Keratinocyte (primary cell): Measurements from ENCODE around the gene DEDD2. TPM values are rescaled to one million over a fixed set of nuclear protein-coding genes. Genes with fewer than 3 reads are reported as not detected.

Experiments used
- DNase-seq: peaks from one replicate; pipeline ENCODE4 v3.0.0-alpha.2; 2011; ENCODE audit warnings: low read depth, missing footprints, low spot score
- FAIRE-seq: peaks from 2 replicates; lab custom pipeline; 2011; peaks lifted over from hg19 to GRCh38; lab: Jason Lieb, UNC
- H2AFZ ChIP-seq: 2 replicates; pipeline ENCODE4 v1.6.0; 2012; ENCODE audit warnings: low read length, control low read depth, inconsistent platforms; ENCODE audit not compliant: control insufficient read depth
- H3K27ac ChIP-seq: 2 replicates; pipeline ENCODE4 v1.5.1; 2011; ENCODE audit warnings: low read length; ENCODE audit not compliant: control insufficient read depth, insufficient read depth
- H3K27me3 ChIP-seq: 3 replicates; pipeline ENCODE4 v1.6.0; 2011; ENCODE audit warnings: low read length; ENCODE audit not compliant: control insufficient read depth, insufficient read depth; ENCODE audit errors: extremely low read depth
- H3K36me3 ChIP-seq, 2 experiments: 2 replicates in 1 of 2; 3 replicates in 1 of 2; pipeline ENCODE4 v1.5.1; 2011; ENCODE audit warnings: low read length in 2 of 2, mild to moderate bottlenecking in 1 of 2; ENCODE audit not compliant: control insufficient read depth in 2 of 2, insufficient read depth in 2 of 2; ENCODE audit errors: extremely low read depth in 1 of 2
- H3K4me1 ChIP-seq: 3 replicates; pipeline ENCODE4 v1.5.1; 2011; ENCODE audit warnings: low read length; ENCODE audit not compliant: control insufficient read depth, insufficient read depth; ENCODE audit errors: extremely low read depth
- H3K4me2 ChIP-seq: 3 replicates; pipeline ENCODE4 v1.6.0; 2011; ENCODE audit warnings: low read depth, low read length; ENCODE audit not compliant: control insufficient read depth, insufficient read depth; ENCODE audit errors: extremely low read depth
- H3K4me3 ChIP-seq, 3 experiments: fragments of 200-600 bp in 1 of 3; sonication (generic) in 1 of 3; 2 replicates in 2 of 3; 3 replicates in 1 of 3; pipeline ENCODE4 v1.5.1; 2011 to 2016; ENCODE audit warnings: low read length in 3 of 3, mild to moderate bottlenecking in 3 of 3, control low read depth in 2 of 3, inconsistent platforms in 1 of 3, low read depth in 1 of 3, mixed read lengths in 1 of 3, mixed run types in 1 of 3, moderate library complexity in 1 of 3; ENCODE audit not compliant: control insufficient read depth in 2 of 3, insufficient read depth in 2 of 3; ENCODE audit errors: extremely low read depth in 1 of 3
- H3K79me2 ChIP-seq: 2 replicates; pipeline ENCODE4 v1.6.0; 2012; ENCODE audit warnings: low read length; ENCODE audit not compliant: control insufficient read depth, insufficient read depth
- H3K9ac ChIP-seq: 3 replicates; pipeline ENCODE4 v1.6.0; 2011; ENCODE audit warnings: low read length; ENCODE audit not compliant: control insufficient read depth, insufficient read depth; ENCODE audit errors: extremely low read depth
- H3K9me1 ChIP-seq: 3 replicates; pipeline ENCODE4 v1.6.0; 2011; ENCODE audit warnings: low read length; ENCODE audit not compliant: control insufficient read depth, insufficient read depth; ENCODE audit errors: extremely low read depth
- H3K9me3 ChIP-seq: 2 replicates; pipeline ENCODE4 v1.5.1; 2012; ENCODE audit warnings: low read depth, low read length; ENCODE audit not compliant: control insufficient read depth
- H4K20me1 ChIP-seq: 3 replicates; pipeline ENCODE4 v1.6.0; 2011; ENCODE audit warnings: low read length; ENCODE audit not compliant: control insufficient read depth, insufficient read depth; ENCODE audit errors: extremely low read depth
- EZH2 ChIP-seq: IDR thresholded peaks from one replicate; pipeline ENCODE4 v1.6.1; 2012; ENCODE audit warnings: inconsistent platforms, mild to moderate bottlenecking, low read length, moderate library complexity
- dilution Hi-C: fragments of 300-500 bp; cut with MboI; formaldehyde crosslinking; loops from one replicate; pipeline ENCODE4 v1.7.0; 2020; ENCODE audit warnings: low sequenced_read_pairs; ENCODE audit not compliant: extremely low pct_ligation_motif_present
- polyA plus RNA-seq, 5 experiments: library from polyadenylated mRNA; depleted of rRNA in 3 of 5; stranded (reverse) in 3 of 5; stranded (forward) in 1 of 5; unstranded in 1 of 5; fragments of >200 nt; gene quantifications; 1 replicate in 1 of 5; 2 replicates in 3 of 5; 3 replicates in 1 of 5; pipeline versions ENCODE4 v1.2.1 to v1.2.3, GENCODE V29; 2011 to 2012; ENCODE audit warnings: missing spikeins in 2 of 5, low read depth in 1 of 5, low replicate concordance in 1 of 5
- TF ChIP-seq, protein P1 (sequence below), 3 experiments: IDR thresholded peaks in 1 of 3; conservative IDR thresholded peaks in 1 of 3; optimal IDR thresholded peaks in 1 of 3; 2 replicates in 2 of 3; 3 replicates in 1 of 3; pipeline versions ENCODE3 to v1.5.1; 2011; ENCODE audit warnings: low read length in 3 of 3, mild to moderate bottlenecking in 3 of 3, moderate library complexity in 2 of 3, control low read depth in 1 of 3, inconsistent platforms in 1 of 3; ENCODE audit not compliant: insufficient read depth in 2 of 3; ENCODE audit errors: extremely low read depth in 1 of 3

Gene DEDD2
- polyA plus RNA-seq, 1 donor (not counting 4 experiments of a cell fraction or from before 2014, with no cell fraction given) = 20.8 TPM

DNA sequence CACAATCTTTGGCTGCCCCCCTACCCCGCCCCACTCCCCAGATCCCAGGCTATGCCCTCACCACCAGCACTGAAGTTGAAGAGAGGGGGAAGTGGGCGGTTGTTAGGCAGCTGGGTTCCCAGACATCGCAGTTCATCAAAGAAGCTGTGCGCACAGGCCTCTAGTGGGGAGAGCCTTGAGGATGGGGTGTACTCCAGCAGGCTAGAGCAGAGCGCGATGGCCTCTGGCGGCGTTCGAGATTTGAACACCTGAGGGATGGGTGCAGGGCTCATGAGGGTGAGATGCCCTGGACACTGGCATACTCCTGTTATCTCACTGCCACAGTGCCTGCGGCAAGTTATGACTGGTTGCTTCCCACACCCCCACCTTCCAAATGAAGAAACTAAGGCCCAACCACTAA, 15.0 kb upstream of the DEDD2 start:
- H3K27me3 ChIP-seq = no peaks in the 10 kb centered on the region
- H3K9ac ChIP-seq = no peak overlapping the region
- H3K4me2 ChIP-seq = no peak overlapping the region
- no peak overlapping the region for H3K4me3 ChIP-seq
- no peak for FAIRE-seq
- H3K4me1 ChIP-seq = no peaks in the 10 kb centered on the region
- H3K9me1 ChIP-seq = no peaks in the 10 kb centered on the region
- H3K36me3 ChIP-seq = peaks cover 47% of the 10 kb centered on the region in 2 experiments
- H3K79me2 ChIP-seq = peaks cover 40% of the 10 kb centered on the region
- H3K9me3 ChIP-seq = no peaks in the 10 kb centered on the region
- H3K27ac ChIP-seq = no peak overlapping the region
- DNase-seq = no peak
- H2AFZ ChIP-seq = no peak overlapping the region
- peaks cover 11% of the 10 kb centered on the region for H4K20me1 ChIP-seq
- dilution Hi-C loops = no loop called here
- no peak for TF ChIP-seq EZH2
- TF ChIP-seq, protein P1, sequence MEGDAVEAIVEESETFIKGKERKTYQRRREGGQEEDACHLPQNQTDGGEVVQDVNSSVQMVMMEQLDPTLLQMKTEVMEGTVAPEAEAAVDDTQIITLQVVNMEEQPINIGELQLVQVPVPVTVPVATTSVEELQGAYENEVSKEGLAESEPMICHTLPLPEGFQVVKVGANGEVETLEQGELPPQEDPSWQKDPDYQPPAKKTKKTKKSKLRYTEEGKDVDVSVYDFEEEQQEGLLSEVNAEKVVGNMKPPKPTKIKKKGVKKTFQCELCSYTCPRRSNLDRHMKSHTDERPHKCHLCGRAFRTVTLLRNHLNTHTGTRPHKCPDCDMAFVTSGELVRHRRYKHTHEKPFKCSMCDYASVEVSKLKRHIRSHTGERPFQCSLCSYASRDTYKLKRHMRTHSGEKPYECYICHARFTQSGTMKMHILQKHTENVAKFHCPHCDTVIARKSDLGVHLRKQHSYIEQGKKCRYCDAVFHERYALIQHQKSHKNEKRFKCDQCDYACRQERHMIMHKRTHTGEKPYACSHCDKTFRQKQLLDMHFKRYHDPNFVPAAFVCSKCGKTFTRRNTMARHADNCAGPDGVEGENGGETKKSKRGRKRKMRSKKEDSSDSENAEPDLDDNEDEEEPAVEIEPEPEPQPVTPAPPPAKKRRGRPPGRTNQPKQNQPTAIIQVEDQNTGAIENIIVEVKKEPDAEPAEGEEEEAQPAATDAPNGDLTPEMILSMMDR (optimal IDR thresholded peaks at IDR 0.05 in 1 of 3, IDR thresholded peaks at IDR 0.05 in 1 of 3, conservative IDR thresholded peaks at IDR 0.05 in 1 of 3; ENCODE audit: extremely low read depth in 1 of 3, insufficient read depth in 2 of 3, low read length in 3 of 3) = no peak

DNA sequence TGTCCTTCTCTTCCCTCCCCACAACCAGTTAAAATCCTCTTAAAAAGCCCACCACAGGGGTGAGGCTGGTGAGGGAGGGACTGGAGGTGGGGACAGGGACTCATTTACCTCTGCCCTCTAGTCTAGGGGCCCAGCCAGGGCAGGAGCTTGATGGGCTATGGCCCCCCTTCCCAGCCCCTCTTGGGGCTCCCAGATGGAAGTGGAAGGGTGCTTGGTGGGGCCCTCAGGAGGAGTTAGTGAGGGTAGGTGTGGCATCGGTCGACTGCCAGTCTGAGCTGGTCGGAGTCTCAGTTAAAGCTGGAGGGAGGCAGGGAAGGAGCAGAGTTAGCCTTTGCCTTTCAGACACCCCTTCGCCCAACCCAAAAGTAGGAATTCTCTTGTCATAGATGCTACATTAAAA, 13.1 kb upstream of the DEDD2 start:
- peaks cover 13% of the 10 kb centered on the region for H3K4me1 ChIP-seq

More for the DNA sequence above, 13.1 kb upstream of the DEDD2 start:
- FAIRE-seq (no peak), DNase-seq (no peak)
- H3K9me3 ChIP-seq = no peaks in the 10 kb centered on the region
- H3K4me3 ChIP-seq = no peak overlapping the region
- no peak overlapping the region for H3K9ac ChIP-seq
- peaks cover 47% of the 10 kb centered on the region for H3K79me2 ChIP-seq
- H3K27ac ChIP-seq = no peak overlapping the region
- H3K27me3 ChIP-seq = no peaks in the 10 kb centered on the region
- H2AFZ ChIP-seq = no peak overlapping the region
- no peaks in the 10 kb centered on the region for H3K9me1 ChIP-seq
- peaks cover 43 to 47% of the 10 kb centered on the region in 2 experiments for H3K36me3 ChIP-seq
- no peak overlapping the region for H3K4me2 ChIP-seq
- TF ChIP-seq EZH2 = no peak
- TF ChIP-seq, protein P1 (optimal IDR thresholded peaks at IDR 0.05 in 1 of 3, IDR thresholded peaks at IDR 0.05 in 1 of 3, conservative IDR thresholded peaks at IDR 0.05 in 1 of 3; ENCODE audit: extremely low read depth in 1 of 3, insufficient read depth in 2 of 3, low read length in 3 of 3) = no peak
- dilution Hi-C loops = no loop called here
- peaks cover 21% of the 10 kb centered on the region for H4K20me1 ChIP-seq
